NCI-H2227 treated with DMSO at 0.1 percent for 48 hours (cell line): ENCODE results near the gene ENHO.
A peak's percentile ranks its signal among the peaks of the same experiment; 100 is the strongest.
"Not testable (repeated sequence)": the region's sequence is repeated elsewhere in the genome, so short reads cannot be mapped to it uniquely, and the experiment has no call there.

Source experiments
- DNase-seq: peaks from one replicate; lab custom pipeline; 2025; lab: John Stamatoyannopoulos, UW

The ENHO gene

DNA sequence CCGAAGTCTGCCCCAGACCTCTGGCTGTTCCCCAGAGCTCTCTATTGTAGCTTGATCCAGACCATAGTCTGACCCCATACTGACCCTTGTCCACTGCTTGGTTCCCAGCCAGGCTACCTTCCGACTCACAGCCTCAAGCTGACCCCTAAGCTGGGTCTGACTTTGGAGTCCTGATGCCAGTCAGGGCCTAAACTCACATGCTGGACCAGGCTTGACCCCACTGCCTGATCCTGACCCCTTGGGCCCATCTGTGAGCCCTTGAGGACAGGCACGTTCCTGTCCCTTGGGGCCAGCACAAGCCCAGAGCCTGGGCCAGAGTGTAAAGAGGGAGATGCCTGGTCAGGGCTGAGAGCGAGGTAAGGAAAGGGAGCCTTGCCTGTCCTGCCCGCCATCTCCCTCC is 32.7 kb upstream of the ENHO start:
- no peak for DNase-seq

DNA sequence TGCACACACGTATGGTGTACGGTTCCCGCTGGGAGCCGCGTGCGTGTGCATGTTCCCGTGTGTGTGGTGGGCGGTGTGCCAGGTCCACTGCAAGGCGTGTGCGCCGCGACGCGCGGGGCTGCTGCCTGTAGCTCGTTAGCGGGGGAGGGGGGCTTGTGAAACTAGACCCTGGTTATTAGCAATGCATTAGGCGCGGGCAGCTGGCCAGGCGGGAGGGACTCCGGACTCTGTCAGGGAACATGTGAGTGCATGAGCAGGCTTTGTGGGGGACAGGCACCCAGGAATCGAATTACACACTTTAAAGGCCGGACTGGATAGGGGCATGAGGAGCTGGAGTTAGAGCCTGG is 32.2 kb upstream of the ENHO start:
- peak; percentile 22 for DNase-seq

DNA sequence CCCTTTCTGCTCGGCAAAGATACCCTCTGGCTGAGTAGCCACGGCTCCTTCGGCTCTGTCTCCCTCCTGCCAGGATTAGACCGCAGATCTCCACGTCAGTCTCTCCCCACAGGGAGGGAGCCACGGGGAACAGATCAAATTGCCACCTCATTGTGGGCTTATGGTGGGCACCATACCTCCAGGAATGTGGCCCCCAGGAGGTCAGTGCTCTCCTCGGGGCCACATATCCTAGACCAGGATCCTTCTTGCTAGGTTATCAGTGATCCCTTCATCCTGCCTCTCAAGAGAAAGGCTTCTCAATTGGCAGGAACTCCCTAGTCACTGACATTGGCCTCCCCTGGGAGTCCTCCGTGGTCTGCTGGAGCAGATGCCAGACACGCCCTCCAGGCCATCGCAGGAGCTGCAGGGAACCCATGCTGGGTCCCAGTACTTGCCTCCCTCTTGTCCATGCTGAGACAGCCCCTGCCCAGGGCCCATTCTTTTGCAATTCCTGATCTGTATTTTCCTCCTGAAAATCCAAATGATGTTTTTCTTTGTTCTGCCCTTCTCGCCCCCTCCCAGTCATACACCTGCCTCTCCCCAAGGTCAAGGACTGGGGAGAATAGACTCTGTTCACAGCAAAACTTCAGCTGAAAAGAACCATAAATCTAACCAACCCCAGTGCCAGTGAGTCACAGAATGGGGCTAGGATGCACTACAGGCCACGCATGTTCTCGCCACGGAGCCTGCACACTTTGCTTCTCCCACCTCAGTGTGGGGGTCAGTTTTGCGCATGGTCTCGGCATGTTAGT is 31.6 kb upstream of the ENHO start:
- DNase-seq, result no peak

DNA sequence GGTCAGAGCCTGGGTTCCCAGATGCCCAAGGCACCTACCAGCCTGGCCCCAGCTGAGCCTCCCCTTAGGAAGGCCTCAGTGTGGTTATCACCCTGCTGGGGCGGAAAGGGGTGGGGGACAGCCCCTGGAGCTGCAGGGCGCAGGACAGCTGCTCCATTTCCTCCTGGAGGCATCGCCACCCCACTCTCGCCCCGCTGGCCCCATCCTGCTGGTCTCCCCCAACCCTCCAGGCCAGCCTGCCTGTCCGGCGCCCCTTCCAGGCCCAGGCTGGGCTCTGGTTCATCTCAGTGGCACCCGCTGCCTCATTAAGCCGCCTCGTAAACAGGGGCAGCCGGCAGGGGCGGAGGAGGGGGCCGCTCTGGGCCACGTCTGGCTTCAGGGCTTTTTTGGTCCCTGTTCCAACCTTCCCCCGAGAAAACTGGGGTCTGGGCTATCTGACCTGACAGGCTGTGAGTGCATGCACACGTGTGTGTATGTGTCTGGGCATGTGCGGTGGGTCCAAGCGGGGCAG is 30.8 kb upstream of the ENHO start:
- no peak for DNase-seq

DNA sequence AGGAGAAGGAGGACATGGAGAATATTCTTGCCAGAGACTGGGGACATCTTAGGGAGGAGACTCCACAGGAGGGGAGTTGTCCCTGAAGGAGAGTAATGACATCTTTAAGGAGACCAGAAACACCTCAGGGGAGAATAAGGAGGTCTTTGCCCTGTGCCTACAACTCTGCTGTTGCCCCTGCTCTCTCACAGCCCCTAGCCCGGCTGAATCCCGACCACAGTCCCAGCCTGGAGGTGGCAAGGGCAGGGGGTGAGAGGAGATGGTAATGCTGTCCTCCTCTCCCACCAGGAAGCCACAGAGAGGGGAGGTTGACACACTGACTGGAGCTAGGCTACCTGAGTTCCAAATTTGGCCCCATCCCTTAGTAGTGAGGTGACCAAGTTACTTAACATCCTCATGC is 30.2 kb upstream of the ENHO start:
- DNase-seq, result no peak

DNA sequence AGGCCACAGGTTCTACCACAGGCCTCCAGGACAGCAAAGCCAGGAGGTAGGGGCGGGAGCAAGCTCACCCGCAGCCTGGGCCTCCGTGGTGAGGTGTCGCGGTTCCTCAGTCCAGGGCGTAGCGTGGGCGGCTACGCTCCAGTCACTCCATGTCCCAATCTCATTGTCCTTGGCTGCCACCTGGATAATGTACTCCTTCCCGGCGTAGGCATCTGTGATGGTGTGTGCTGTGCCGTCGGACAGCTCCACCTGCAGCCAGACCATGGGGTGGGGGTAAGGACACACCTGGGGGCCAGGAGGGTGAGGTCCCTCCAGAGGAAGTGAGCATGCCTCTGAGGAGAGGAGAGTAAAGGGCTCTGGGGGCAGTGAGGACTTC is 29.8 kb upstream of the ENHO start:
- no peak for DNase-seq

DNA sequence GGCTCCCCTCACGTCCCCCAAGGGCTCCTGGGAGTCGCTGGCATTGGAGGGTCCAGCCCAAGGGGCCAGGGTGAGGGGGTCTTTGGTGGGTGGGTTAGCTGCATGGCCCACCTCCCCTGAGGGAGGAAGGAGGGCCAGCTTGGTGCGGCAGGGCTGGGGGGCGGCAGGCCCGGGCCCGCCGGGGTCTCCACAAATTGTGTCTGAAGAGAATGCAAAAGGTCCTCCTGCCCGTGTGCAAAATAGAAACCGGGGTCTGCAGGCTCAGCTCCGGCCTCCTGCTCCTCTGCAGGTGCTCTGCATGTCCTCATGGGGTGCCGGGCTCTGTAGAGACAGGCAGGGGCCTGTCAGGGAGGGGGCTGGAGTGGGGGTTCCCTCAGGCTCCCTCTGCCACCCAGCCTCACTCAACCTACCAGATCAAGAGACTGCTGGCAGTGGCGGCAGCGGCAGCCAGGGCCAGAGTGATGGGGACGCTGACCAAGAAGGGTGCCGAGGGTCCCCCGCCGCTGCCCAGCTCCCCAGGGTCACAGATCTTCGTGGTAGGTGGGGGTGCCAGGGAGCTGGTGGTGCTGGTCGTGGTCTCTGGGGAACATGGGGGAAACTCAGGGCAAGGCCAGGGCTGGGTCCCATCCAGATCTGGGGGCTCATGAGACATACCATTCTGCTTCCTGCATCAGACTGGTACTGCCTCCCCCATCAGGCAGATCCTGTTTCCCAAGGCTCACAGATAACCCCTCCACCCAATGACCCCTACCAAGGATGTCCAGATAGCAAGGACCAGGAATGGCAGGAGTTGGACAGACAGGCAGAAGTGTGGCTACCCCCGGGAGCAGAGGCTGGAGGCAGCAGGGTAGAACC is 29.2 kb upstream of the ENHO start:
- no peak for DNase-seq

DNA sequence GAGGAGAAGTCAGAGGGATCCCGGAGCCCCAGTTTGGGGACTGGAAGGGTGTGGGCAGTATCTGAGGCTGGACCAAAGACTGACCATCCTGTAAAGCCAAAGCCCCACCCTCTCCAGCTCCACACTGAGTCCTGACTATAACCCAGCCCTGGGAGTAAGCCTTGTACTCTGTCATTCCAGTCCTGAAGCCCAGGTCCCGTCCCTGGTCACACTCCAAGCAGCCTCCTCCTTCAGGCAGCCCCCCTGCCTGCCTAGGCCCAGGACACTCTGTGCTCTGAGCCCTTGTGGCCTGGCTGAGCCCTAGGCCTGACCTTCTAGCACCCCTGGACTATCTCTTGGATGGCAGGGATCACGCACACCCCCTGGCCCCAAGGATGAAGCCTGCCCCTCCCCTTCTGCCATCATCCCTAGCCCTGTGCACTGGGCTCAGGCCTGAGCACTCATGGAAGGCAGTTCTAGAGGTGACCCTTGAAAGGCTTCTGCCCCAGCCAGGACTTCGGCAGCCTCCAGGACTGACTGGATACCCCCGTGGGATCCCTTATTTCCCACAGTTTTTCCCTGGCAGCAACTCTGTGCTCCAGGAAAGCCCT is 28.0 kb upstream of the ENHO start:
- no peak for DNase-seq

DNA sequence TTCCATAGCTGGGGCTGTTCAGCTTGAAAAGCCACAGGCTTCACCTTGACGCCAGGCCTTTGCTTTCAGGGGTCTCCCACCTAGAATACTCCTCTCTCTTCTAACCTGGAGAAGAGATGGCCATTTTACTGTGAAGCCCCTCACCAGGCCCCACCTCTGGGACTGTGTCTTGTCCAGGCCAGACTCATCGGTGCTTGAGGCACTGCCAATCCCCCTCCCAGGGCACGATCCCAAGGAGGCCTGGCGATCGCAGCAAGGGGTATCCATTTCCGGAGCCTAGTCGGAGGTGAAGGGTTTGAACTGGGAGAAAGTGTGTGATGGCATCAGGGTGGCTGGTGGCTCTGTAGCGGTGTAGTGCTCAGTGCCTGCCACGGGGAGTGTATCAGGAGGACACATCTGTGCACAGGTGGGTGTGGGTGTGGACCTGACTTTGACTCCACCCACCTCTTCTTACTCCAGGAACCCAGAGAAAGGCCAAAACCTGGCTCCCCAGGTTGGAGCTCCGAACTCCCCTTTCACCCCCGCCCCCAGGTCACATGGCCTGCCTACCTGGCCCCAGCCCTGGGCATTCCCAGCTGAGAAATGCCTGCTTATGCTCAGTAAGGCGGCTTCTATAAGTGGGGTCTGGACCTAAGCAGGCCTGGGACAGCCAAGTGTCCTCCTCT is 27.4 kb upstream of the ENHO start:
- DNase-seq, result no peak

DNA sequence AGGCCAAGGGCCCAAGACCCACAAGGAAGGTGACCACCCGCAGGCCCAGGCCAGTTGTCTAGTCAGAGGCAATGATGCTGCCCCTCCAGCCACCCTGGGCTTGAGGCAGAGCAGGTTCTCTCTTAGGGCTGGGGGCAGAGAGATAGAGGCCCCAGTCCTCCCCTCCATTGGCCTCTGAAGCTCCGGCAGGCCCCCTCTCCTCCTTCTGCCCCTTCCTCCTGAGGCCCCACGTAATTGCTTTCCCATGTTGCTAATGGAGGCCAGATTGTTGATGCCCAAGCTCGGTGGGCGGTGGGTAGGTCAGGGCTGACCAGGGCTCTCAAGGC is 26.6 kb upstream of the ENHO start:
- DNase-seq, result no peak

DNA sequence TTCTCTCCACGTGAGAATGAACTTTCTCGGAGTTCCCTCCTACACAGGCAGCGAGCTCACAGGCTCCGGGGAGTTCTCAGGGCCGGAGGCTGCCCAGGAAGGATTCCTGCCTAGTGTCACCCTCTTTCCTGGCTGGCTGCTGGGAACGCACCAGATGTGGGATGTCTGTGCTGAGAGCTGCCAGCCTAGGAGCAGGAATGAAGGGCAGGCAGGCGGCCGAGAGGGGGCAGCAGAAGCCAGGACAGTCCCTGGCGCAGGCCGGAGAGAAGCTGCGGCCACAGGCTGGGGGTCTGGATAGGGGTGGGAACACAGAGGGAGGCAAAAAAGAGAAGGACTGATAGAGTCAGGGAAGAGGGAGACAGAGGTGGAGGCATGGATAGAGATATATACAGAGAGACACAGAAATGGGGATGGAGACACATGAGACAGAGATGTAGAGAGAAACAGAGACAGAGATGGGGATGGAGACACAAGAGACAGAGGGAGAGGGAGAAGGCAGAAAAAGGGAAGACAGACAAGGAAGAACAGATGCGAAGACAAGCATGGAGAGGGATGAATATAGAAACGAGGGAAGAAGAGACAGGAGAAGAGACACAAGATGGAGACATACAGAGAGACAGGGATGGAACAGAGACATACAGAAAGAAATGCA is 25.3 kb upstream of the ENHO start:
- peak; percentile 38 for DNase-seq

DNA sequence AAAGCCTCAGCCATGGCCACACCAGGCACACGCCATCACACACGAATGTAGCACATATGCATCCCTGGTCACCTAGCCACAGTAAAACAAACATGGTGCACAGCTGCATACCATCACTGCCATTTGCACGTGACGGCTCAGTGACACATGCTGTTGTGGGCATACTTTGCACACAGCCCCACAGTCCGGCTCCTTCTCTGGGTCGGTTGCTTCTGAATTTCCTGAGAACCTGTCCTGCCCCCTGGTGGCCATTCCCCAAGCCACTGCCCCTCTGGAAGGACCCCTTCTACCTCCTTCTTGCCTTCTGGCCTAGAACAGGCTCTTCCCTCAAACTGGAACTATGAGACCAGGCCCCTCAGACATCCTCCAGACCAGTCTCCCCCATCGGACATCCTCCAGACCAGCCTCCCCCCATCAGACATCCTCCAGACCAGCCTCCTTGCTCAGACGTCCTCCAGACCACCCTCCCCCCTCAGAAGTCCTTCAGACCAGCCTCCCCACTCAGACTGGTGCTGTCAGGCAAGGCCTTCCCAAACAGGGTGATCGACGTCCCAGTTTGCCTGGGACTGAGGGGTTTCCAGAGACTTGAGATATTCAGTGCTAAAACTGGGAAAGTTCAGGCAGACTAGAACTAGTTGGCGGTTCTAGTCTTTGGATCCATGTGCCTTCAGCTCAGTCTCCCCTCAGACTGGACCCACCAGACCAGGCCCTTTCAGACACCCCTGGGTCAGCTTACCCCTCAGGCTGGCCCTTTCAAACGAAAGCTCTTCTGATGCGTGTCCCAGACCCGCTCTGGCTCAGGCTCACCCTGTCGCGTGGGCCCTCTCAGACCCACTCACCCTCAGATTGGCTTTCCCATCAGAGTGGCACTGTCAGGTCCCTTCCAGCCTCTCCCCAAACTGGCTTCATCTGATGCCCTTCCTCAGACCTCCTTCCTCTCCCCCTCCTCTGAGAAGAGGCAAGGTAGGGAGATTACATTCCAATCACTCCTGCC is 24.3 kb upstream of the ENHO start:
- no peak for DNase-seq

DNA sequence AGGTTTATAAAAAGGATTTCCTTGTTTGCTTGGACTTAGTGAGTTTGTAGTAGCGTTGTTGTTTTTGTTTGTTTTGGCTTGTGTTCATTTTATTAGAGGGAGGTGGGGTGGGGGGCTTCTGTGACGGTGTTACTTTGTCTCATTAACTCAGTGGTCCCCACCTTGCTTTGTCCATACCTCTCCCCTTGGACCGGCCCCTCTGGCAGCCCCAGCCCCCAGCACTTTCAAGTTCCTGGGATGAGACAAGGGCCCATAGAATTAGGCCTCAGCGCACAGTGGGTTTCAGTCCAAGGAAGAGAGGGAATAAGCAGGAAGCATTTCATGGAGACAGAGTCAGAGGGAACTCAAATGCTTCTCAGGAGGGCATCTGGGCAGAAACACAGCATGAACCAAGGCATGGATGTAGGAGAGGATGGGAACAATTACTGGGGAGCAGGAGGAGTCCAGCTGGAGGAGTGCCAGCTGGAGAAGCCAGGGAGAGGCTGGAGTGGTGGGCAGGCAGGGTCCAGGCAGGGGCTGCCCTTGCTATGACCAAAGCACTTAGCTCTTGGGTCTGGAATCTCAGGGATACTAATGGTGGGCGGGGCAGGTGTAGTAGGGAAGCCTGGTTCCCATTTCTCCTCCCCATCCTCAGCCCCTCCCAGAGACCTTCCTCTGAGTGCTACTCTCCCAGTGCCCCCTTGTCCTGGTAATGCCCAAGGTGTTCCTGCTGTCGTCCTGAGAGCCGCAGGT is 23.5 kb upstream of the ENHO start:
- DNase-seq, result no peak

DNA sequence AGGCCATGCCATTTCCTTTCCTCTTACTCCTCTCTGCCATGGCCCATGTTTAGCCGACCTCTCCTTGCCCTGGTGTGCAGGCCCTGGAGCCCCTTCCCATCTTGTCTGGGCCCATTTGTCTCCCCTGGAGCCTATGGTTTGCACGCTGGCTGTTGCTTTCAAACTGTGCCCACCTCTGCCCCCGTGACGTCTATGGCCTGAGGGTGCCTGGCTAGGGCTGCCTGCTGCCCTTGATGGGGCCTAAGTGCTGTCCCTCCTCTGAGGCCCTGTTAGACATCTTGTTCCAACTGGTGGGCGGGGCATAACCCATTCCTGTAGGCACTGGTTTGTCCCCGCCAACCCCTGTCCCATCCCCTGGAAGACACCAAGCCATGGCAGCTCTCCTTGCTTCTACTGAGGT is 22.7 kb upstream of the ENHO start:
- no peak for DNase-seq

DNA sequence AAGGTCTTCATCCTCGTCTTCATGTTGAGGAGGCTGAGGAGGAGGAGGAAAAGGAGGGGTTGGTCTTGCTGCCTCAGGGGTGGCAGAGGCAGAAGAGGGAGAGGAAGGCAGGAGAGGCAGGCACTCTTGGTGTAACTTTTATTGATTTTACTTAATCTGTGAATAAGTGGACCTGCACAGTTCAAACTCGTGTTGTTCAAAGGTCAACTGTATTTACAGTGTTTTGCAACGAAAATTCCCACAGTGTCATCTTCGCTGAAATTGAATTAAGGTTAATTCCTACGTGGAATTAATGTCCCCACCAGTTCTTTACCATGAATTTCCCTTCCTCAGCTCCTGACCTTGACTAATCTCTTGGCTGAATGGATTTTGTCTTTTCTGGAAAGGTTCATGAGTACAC is 21.2 kb upstream of the ENHO start:
- no peak for DNase-seq

DNA sequence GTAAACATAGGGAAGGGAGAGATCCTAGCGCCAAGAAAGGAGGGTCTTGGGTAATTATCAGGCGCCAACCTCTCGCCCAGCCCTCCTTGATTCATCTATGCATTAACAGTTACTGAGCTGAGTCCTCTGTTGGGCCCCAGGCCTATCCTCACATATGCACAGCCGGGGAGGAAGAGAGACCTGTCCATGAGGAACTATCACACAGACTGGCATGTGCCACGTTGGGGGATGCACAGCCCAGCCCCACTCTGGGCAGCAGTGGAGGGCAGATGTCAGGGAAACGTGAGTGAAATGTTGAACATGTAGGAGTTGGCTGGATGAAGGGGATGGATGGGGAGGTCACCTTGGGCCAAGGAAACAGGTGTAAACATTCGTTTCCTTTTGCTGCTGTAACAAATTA is 18.8 kb upstream of the ENHO start:
- no peak for DNase-seq

DNA sequence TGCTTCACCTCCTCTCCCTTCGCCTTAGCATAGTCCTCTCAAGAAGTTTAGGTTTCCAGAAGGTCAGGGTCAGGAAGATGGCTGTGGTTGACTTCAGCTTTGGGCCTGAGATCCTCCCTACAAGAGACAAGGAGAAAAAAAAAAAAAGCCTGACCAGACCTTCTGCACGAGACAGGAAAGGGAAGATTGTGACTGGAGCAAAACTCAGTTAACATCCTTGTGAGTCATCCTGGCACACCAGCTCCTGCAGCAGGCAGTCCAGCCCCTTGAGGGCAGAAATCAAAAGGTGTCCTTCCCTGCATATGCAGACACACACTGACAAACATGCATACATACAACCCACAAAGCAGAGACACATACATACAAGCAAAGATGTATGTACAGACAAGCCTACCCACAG is 18.0 kb upstream of the ENHO start:
- no peak for DNase-seq

DNA sequence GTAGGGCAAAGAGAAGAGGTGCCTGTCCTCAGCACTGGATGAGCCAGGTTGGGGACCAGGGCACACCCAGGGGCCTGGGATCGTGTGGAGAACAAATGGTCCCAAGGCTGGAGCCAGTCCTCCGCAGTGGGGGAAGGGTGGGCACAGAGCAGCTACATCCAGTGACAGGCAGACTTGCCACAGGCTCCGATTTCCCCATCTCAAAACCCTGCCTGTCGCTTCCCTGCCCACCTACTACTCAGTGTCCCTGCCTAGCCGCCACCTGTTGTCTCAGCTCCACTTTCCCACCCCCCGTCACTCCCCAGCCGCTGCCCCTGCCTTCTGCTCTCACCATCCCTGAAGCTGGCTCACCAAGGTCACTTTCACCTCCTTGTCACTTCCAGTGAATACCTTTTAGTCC is 13.9 kb upstream of the ENHO start:
- no peak for DNase-seq

DNA sequence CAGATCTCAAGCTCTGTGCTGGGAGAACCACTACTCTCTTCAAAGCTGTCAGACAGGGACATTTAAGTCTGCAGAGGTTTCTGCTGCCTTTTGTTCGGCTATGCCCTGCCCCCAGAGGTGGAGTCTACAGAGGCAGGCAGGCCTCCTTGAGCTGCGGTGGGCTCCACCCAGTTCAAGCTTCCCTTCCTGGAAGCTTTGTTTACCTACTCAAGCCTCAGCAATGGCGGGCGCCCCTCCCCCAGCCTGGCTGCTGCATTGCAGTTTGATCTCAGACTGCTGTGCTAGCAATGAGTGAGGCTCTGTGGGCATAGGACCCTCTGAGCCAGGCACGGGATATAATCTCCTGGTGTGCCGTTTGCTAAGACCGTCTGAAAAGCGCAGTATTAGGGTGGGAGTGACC is 9.3 kb upstream of the ENHO start:
- DNase-seq, result not testable (repeated sequence)

DNA sequence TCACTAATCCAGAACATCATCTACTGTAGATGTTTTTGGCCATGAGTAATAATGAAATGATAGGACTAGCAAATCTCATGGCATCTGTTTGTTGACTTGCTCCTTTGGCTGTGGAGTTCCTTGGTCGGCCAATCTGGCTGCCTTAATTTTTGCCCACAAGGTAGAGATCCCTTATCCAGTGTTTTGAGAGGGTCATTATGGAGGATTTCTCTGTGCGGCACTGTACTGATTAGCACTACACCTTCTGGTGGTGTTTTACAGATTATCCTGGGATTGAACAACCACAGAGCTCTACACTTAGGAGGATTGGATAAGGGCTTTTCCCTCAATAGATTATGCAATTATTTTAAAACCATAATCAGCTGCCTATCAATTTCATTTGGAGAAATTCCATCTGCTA is 3.2 kb upstream of the ENHO start:
- no peak for DNase-seq
